COLO829 (cell line): ENCODE data around the gene PTPRN2.
"Not testable (repeated sequence)": the region's sequence is repeated elsewhere in the genome, so short reads cannot be mapped to it uniquely, and the experiment has no call there.

ENCODE experiments used
- DNase-seq: peaks from one replicate; pipeline ENCODE4 v3.0.0; 2012; ENCODE audit warnings: low spot score

PTPRN2 gene

DNA sequence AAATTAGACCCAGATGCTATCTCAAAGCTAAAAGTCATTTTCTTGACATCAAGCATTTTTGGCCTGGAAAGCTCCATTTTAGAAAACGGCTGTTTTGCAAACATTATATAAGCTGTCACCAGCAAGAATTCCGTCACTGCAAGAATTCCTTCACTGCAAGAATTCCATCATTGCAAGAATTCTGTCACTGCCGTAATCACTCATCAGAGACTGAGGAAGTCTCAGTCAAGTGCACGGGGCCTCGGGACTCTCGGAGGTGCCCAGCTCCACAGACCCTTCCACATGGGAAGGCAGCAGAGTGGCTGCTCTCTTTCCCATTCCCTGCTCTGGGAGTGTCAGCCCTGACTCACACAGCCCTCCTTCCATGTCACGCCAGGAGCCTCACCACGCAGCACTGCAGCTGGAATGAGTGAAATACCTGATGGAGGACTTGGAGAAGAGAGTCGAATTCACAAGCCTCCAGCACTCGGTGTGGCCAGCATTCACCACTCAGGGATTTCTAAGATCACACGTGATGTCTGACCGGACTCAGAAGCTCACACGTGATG lies 168.3 kb downstream of the PTPRN2 start:
- no peak for DNase-seq

DNA sequence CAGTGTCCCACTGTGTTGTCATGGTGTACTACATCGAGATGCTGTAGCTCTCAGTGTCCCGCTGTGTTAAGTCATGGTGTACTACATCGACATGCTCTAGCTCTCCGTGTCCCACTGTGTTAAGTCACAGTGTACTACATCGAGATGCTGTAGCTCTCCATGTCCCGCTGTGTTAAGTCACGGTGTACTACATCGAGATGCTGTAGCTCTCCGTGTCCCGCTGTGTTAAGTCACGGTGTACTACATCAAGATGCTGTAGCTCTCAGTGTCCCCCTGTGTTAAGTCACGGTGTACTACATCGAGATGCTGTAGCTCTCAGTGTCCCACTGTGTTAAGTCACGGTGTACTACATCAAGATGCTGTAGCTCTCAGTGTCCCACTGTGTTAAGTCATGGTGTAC lies 169.2 kb downstream of the PTPRN2 start:
- DNase-seq = not testable (repeated sequence)

DNA sequence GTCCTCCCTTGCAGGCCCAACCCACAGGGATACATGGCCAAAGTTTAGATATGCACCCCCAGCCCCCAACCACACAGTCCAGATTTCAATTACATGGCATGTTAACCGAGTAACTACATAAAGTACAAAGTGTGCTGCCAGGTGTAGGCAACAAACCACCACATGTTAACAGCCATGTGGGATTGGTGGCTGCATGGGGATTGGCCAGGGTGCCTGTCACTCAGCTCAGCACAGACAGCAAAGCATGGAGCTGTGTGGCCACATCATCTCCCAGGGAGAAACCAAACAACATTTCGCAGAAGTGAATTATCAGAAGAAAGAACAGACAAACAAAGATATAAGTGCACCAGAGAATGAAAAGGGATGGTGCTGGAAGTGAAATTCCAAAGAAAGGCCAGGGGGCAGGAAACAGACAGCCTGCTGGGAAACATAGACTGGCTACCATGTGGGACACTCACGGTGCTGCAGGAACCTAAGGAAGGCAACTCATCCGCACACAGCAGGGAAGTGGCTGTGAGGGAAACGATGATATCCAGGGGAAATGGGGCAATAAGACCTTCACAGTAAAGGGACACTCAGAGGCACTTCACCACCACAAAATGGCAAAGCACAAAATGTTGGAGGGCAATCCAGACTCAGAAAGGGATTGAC lies 171.2 kb downstream of the PTPRN2 start:
- no peak for DNase-seq

DNA sequence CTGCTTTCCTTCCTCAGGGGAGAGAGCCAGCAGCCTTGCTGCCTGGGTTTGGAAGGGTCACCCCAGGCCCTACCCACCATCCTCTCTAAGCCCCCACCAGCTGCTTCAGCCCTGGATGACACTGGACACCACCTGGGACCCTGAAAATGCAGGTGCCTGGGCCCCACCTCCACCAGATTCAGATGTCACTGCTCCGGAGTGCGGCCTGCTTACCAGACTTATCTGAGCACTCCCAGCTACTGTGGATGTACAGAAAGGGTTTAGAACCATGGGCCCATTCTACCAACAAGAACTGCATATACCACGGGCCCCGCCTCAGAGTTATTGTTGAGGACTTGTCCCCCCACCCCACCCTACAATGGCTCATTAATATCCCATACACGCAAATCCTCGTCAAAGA lies 172.3 kb downstream of the PTPRN2 start:
- DNase-seq = no peak

DNA sequence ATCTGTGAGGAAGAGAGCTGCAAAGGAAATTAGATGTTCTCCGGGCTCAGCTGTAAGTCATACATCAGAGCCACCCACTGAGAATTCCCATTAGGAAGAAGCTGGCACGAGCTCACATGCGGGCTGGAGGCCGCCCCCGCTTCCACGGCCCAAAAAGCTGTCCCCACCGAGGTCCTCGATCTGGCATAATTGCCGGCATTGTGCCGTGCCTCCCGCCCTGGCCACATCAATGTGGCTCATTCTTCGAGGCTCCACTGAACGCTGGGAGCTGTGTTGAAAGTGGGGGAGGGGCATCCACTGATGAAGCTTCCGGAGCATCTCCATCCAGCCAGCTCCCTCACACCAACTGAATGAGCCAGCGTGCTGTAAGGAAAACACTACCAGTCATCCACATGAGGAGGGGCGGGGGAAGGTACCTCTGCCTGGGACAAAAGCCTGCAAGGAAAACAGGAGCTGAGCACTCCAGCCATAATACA lies 173.1 kb downstream of the PTPRN2 start:
- DNase-seq = peak; percentile 51

DNA sequence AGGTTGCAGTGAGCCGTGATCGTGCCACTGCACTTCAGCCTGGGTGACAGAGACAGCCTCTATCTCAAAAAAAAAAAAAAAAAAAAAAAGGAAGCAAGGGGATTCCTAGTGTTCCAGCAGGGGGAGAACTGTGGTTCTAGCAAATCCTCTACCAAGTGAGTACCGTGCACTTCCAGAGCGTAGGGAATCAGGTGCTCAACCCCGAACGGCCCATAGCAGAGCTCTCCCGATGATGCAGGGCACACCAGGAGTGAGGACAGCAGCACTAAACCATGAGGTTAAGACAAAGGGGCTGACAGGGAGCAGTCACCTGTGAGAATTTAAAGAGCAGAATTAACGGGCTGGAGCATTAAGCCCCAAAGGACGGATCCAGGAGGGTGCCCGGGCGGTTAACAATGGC lies 173.6 kb downstream of the PTPRN2 start:
- no peak for DNase-seq

DNA sequence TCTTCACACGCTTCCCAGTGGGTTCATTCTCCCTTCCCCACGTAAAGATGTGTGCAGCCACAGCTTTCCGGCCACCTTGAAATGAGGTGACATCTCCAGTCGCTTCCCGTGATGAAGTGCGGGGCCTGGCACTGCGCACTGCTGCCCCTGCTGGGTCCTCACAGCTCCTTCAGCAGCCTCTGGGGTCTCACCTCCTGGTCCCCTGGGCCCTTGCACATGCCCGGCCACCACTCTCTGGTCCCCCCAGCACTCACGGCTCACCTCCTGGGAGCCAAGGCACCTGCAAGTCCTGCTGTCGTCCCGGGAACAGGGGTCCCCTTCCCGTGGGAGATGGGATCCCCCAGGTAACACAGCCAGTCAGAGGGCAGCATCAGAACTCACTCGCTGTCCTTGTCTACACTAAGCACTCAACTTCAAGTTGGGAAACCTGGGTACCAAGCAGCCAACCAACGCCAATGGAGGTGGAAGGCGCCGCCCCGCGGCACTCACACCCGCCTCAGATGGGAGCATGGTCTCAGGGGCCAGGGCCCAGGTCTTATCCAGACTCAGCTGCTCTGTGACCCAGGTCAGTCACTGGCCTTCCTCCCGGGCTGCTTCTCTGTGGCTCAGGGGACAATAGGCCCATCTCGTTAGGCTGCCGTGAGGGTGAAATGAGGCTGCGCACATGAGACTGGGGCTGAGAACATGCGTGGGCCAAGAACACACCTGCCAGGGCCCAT lies 176.2 kb downstream of the PTPRN2 start:
- no peak for DNase-seq

DNA sequence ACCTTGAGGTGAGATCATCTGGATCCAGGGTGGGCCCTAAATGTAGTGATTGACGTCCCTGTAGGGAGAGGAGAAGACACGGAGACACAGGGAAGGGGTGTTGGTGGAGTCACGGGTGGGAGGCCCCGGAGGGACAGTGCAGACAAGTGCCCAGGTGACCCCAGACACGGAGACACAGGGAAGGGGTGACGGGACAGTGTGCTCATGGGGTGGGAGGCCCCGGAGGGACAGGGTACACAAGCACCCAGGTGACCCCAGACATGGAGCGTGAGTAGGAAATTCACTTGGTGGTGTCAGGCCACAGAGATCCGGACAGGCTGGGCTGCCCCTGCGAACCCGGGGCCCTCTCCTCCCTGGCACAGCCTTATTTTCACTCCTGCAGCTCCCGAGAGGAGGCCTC lies 176.9 kb downstream of the PTPRN2 start:
- DNase-seq = no peak

DNA sequence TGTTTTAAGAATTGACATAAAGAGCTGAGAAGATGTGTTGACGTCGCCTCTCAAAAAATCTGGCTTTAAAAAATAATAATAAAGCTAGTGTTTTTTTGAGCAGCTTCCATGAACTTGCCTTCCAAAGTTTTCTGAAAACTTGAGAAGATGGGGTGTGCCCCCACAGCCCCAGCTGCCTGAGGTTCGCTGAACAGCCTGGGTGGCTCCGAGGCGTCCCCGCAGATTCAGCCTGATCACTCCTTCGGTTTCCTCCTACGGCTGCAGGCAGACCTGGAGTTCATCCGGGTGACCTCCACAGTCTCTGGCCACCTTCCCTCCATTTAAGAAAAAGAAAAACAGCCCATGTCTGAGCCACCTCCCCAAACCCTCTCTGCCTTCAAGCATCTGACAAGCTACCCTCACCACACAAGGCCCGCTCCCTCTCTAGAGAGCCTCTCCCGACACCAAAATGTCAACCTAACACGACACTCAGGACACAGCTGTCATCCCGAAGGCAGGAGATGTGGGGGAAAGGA lies 177.8 kb downstream of the PTPRN2 start:
- DNase-seq = no peak

DNA sequence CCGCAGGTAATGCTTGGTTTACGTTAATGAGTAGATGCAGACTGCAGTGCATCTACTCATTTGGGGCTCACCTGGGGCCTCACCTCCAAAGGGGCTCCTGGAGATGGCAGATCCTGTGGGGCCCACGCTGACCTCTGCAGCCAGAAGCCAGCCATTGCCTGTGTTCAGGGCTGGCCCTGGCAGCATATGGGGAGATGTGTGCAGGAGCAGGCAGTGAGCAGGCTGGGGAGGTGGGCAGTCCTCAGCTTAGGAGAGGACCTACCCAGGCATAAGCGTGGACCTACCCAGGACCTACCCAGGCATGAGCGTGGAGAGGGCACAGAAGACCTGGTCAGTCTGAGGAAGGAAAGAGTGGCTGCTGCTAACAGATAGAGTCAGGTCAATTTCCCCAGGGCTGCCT lies 178.5 kb downstream of the PTPRN2 start:
- DNase-seq = no peak

DNA sequence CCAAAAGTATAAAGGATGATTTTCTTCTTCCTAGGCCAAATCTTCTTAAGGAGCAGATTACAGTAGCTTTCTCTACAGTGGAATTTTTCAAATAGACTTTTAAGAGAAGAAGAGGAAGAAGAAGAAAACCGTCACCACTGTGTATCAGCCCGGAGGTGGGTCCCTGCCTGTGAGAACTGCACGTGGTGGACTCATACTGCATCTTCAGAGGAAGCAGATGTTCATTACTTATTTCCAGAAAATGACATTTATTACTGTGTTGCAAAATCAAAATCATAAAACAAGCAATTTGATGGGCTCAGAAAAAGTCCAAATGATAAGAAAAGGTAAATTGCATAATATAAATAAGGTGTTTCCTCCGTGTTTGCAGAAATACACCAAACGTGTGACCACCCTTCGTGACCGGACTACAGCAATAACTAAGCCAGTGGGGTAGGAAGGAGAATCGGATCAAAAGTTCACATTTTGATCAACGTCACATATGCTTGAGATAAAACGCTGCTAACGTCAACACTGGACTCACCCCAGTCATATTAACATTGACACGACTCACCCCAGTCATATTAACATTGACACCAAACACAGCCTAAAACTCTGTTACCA lies 179.2 kb downstream of the PTPRN2 start:
- DNase-seq = no peak

DNA sequence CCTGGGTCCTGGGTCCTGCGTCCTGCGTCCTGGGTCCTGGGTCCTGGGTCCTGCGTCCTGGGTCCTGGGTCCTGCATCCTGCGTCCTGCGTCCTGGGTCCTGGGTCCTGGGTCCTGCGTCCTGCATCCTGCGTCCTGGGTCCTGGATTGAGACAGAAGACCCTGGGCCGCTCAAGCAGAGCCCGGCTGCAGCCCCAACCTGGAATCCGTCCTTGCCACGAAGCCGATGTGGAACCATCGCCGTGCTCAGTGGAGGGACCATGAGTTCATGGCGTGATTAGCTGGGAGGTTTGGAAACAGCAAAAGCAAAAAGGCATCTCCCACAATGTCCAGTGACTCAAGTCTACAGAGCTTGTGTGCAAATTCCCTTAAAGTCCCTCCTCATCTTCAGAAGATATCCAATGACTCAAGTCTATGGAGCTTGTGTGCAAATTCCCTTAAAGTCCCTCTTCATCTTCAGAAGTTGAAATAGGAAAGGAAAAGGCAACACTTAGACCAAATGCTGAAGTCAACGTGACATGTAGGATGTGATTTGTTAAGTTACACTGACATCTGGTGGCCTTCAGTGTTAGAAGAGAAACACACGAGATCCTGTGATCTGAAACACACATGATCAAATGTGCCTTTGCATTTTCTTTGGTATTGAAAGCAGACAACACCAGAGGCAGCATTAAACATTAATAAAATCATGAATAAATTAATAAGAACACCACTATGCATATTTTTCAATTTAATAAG lies 179.9 kb downstream of the PTPRN2 start:
- peak; percentile 18 for DNase-seq

DNA sequence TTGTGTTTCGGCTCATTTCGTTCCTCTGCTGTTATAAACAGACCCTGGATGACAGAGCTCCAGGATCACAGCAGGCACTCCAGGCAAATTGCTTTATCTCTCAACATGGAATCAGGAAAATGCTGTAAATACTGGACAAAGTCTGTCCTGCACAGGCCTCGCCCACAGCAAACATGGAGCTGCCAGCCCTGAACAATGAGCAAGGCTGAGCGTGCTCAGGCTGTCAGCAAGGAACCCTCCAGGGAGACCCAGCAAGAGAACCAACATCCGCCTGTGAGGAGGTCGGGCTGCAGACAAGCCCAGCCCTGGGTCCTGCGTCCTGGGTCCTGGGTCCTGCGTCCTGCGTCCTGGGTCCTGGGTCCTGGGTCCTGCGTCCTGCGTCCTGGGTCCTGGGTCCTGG lies 180.8 kb downstream of the PTPRN2 start:
- no peak for DNase-seq

DNA sequence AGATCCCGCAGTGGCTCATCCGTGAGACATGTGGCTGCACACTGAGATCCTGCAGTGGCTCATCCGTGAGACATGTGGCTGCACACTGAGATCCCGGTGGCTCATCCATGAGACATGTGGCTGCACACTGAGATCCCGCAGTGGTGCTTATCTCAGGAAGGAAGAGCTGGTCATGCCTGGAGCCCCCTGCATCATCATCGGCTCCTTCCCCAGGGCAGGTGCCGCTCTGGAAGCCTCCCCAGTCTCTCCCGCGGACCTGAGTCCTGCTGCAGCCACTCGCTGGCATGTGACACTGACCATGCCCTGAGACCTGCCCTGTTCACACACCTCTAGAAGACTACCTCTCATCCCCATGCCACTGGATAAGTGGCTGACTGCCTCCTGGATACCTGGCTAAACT lies 181.3 kb downstream of the PTPRN2 start:
- DNase-seq = no peak

DNA sequence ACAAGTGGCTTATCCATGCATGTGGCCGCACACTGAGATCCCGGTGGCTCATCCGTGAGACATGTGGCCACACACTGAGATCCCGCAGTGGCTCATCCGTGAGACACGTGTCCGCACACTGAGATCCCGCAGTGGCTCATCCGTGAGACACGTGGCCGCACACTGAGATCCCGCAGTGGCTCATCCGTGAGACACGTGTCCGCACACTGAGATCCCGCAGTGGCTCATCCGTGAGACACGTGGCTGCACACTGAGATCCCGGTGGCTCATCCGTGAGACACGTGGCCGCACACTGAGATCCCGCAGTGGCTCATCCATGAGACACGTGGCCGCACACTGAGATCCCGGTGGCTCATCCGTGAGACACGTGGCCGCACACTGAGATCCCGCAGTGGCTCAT lies 181.9 kb downstream of the PTPRN2 start:
- DNase-seq = not testable (repeated sequence)

DNA sequence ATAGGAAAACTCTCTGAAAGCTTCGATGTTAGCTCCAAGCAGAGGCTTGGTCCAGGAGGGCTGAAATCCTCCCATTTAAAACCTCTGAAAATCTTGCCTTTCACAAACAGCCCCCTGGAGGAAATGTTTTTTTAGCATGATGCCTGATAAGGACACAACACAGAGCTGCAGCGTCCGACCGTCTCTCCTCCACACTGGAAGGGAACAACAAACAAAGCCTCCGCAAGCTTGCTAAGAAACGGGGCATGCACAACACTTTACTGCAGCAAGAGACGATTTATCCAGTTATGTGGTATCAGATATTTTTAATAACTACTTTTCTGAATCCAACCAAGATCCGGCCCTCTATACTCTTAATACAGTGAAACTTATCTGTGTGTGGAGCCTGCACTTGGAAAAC lies 182.3 kb downstream of the PTPRN2 start:
- DNase-seq = no peak

DNA sequence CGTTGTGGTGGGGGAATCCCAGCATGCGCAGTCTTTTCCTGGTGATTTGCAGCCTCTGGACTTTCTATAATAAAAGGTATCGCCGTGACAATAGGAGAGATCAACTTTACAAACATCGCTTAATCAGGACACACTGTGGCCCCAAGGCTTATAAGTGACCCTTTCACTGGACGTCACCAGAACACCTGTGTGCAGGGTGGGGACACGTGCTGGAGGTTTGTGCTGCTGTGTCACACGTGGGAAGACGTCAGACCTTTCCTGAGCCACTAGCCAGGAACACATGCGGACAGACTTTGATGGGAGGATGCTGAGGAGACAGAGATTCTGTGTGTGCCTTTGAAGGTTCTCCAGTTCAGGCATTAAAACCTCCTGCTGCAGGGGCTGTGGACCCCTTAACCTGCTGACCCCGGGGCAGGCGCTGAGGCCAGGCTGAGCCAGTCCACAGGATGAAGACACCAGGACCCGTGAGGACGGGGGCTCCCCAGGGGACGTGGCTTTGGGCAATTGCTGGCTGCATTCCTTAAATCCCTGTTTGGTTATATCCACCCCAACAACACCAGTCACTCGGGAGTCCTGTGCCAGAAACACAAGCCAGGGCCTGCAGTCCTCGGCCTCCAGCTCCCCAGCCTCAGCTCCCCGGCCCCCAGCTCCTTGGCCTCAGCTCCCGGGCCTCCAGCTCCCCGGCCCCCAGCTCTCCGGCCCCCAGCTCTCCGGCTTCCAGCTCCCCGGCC lies 183.4 kb downstream of the PTPRN2 start:
- DNase-seq = no peak

DNA sequence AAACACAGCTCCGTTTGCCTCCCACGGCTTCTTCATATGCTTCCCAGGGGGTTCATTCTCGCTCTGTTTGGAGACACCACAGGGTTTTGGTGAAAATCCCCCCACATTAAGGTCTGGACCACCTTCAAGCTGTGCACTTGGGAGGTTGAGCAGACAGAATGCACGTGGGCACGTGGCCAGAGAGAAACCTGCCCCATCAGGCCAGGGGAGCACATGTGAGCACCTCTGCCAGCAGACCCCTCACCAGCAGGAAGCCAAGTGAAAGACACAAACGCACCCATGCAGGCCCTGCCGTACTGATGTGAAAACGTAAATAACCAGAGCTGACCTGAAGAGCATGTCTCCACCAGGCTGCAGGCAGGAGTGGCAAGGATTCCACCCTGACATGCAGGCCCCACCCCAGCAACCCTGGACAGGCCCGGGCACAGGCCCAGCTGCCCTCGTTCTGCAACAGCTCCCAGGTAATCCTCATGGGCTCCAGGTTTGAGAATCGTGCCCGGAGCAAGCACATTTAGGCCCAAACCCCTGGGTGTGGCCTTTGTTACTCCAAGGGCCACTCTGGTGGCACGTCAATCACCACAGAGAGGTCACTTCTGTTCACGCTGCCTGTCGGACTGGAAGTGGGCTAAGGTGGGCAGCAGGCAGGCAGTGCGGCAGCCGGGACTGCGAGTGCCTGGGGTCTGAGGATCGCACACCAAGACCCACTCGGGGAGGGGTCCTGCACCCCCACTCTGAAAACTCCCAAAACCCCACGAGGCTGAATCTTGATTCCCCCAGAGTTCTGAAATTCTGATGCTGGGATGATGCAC lies 184.4 kb downstream of the PTPRN2 start:
- no peak for DNase-seq

DNA sequence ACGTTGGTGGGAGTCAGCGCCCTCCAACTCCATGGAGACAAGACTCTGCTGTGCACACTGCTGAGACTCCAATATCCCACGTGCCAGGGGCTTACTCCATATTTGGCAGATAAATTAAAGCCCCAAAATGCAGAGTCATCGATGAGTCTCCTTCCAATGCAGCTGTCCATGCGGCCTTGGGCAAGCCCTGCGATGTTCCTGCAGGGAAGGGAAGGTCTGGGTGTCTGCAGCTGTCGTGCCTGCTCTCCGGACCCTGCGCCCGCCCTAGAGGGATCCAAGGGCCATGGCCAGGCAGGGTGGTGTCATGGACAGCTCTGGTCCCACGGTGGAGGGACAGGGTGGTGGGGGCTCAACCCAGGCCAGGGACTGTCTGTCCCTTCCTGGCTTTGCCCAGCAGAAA lies 185.2 kb downstream of the PTPRN2 start:
- DNase-seq = no peak

DNA sequence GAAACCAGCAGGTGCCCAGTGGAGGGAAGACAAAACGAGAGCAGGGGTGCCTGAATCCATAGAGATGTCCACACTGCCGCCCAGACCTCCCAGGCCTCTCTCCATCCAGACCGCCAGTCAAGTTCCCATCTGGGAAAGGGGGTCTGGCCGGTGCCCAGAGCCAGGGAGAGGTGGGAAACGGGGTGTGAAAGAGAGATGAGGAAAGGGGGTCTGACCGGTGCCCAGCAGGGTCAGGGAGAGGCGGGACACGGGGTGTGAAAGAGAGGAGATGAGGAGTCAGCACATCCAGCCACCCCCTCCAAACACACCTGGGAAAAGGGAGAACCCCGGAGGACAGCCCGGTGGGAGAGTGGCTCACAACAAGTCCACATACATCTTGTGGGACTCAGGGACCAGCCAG lies 185.8 kb downstream of the PTPRN2 start:
- no peak for DNase-seq

DNA sequence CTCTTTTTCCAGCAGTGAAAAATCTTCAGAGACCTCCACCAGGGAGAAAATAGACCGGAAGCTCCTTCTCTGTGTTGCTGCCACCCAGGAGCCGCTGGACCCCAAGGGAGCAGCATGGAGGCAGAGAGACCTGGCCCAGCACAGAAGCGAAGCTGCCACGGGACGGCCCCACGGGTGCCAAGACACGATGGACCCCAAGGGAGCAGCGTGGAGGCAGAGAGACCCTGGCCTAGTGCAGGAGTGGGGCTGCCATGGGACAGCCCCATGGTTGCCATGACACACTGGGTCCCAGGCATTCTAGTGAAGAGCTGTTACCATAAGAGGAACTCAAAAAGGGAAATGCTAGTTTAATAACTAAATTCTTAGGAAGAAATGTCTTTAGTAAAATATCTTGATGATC lies 186.3 kb downstream of the PTPRN2 start:
- DNase-seq = no peak
